Measurements from ENCODE around the gene PRR19. TPM values are rescaled to one million over a fixed set of nuclear protein-coding genes. Genes with fewer than 3 reads are reported as not detected.

PRR19 gene
- total and polyA plus RNA-seq, 4 donors: 0.27 to 0.43 (median 0.42) TPM; not detected in 1

DNA sequence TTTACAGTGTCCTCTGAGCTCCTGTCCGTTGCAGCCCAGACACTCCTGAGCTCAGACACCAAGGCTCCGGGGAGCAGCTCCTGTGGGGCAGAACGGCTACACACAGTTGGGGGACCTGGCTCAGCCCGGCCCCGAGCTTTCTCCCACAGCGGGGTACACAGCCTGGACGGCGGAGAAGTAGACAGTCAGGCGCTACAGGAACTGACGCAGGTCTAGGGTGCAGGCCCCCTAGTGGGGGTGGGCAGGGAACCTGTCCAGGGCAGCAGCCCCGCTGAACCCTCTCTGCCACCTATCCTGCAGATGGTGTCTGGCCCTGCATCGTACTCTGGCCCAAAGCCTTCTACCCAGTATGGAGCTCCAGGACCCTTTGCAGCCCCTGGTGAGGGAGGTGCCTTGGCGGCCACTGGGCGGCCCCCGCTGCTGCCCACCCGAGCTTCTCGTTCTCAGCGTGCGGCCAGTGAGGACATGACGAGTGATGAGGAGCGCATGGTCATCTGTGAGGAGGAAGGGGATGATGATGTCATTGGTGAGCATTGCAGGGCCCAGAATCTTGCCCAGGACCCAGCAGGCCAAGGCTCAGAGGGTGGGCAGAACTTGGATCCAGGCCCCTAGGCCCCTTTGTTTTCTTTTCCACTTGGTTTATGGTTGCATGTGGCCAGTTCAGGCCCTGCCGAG is 12.9 kb upstream of the PRR19 start:
- Histone ChIP-seq H3K36me3 (ENCODE audit: control insufficient read depth in 4 of 4, insufficient read depth in 3 of 4, low read depth in 1 of 4, low read length in 3 of 4) (peaks cover 22 to 71% (median 40%) of the 10 kb centered on the region in 4 donors), H3K4me3 (ENCODE audit: low read depth in 1 of 3, low read length in 3 of 3) (no peak overlapping the region), H3K27ac (ENCODE audit: low read depth in 1 of 2, low read length in 2 of 2) (no peak overlapping the region), H3K4me1 (ENCODE audit: control insufficient read depth in 4 of 4, insufficient read depth in 4 of 4, low read length in 3 of 4) (peaks cover 7 to 20% (median 17%) of the 10 kb centered on the region in 4 donors), H3K9ac (ENCODE audit: low read depth in 1 of 2, low read length in 2 of 2) (no peak overlapping the region), H3K27me3 (ENCODE audit: control insufficient read depth in 4 of 4, insufficient read depth in 4 of 4, low read length in 3 of 4) (no peaks in the 10 kb centered on the region), H3K9me3 (ENCODE audit: control insufficient read depth in 4 of 4, low read length in 3 of 4) (no peaks in the 10 kb centered on the region)
- 94% methylated on average over 22 of the region's 22 CpGs for WGBS
- no peak for TF ChIP-seq SP1 (IDR thresholded peaks at IDR 0.05)
- no peak for TF ChIP-seq JUND (IDR thresholded peaks at IDR 0.05)
- no peak for TF ChIP-seq GABPA (IDR thresholded peaks at IDR 0.05 in 1 of 2, conservative IDR thresholded peaks at IDR 0.05 in 1 of 2)
- no peak for TF ChIP-seq ATF3 (IDR thresholded peaks at IDR 0.05)
- TF ChIP-seq RXRA (IDR thresholded peaks at IDR 0.05): no peak
- no peak for TF ChIP-seq TAF1 (conservative IDR thresholded peaks at IDR 0.05)
- no peak for TF ChIP-seq RAD21 (IDR thresholded peaks at IDR 0.05)
- TF ChIP-seq NR2F2 (IDR thresholded peaks at IDR 0.05): no peak
- no peak for TF ChIP-seq MAX (IDR thresholded peaks at IDR 0.05)
- TF ChIP-seq, protein P1, sequence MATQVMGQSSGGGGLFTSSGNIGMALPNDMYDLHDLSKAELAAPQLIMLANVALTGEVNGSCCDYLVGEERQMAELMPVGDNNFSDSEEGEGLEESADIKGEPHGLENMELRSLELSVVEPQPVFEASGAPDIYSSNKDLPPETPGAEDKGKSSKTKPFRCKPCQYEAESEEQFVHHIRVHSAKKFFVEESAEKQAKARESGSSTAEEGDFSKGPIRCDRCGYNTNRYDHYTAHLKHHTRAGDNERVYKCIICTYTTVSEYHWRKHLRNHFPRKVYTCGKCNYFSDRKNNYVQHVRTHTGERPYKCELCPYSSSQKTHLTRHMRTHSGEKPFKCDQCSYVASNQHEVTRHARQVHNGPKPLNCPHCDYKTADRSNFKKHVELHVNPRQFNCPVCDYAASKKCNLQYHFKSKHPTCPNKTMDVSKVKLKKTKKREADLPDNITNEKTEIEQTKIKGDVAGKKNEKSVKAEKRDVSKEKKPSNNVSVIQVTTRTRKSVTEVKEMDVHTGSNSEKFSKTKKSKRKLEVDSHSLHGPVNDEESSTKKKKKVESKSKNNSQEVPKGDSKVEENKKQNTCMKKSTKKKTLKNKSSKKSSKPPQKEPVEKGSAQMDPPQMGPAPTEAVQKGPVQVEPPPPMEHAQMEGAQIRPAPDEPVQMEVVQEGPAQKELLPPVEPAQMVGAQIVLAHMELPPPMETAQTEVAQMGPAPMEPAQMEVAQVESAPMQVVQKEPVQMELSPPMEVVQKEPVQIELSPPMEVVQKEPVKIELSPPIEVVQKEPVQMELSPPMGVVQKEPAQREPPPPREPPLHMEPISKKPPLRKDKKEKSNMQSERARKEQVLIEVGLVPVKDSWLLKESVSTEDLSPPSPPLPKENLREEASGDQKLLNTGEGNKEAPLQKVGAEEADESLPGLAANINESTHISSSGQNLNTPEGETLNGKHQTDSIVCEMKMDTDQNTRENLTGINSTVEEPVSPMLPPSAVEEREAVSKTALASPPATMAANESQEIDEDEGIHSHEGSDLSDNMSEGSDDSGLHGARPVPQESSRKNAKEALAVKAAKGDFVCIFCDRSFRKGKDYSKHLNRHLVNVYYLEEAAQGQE (IDR thresholded peaks at IDR 0.05): no peak
- no peak for TF ChIP-seq YY1 (IDR thresholded peaks at IDR 0.05)
- no peak for DNase-seq (ENCODE audit: low spot score)

GRCh38 chr19:42289556-42290041 is 12.3 kb upstream of the PRR19 start:
- no peak overlapping the region for H3K9ac ChIP-seq (ENCODE audit: low read depth in 1 of 2, low read length in 2 of 2)
- peaks cover 6 to 18% (median 16%) of the 10 kb centered on the region in 4 donors for H3K4me1 ChIP-seq (ENCODE audit: control insufficient read depth in 4 of 4, insufficient read depth in 4 of 4, low read length in 3 of 4)
- WGBS: 89% methylated on average over 8 of the region's 8 CpGs
- no peaks in the 10 kb centered on the region for H3K27me3 ChIP-seq (ENCODE audit: control insufficient read depth in 4 of 4, insufficient read depth in 4 of 4, low read length in 3 of 4)
- peaks cover 27 to 77% (median 42%) of the 10 kb centered on the region in 4 donors for H3K36me3 ChIP-seq (ENCODE audit: control insufficient read depth in 4 of 4, insufficient read depth in 3 of 4, low read depth in 1 of 4, low read length in 3 of 4)
- no peaks in the 10 kb centered on the region for H3K9me3 ChIP-seq (ENCODE audit: control insufficient read depth in 4 of 4, low read length in 3 of 4)
- H3K27ac ChIP-seq (ENCODE audit: low read depth in 1 of 2, low read length in 2 of 2): no peak overlapping the region
- no peak for DNase-seq (ENCODE audit: low spot score)
- H3K4me3 ChIP-seq (ENCODE audit: low read depth in 1 of 3, low read length in 3 of 3): no peak overlapping the region
- TF ChIP-seq ATF3 (IDR thresholded peaks at IDR 0.05): no peak
- TF ChIP-seq FOXA1 (IDR thresholded peaks at IDR 0.05): no peak
- TF ChIP-seq MAX (IDR thresholded peaks at IDR 0.05): no peak
- no peak for TF ChIP-seq YY1 (IDR thresholded peaks at IDR 0.05)

- 91% methylated on average over 13 of the region's 13 CpGs for WGBS
- H3K36me3 ChIP-seq (ENCODE audit: control insufficient read depth in 4 of 4, insufficient read depth in 3 of 4, low read depth in 1 of 4, low read length in 3 of 4): peaks cover 28 to 80% (median 44%) of the 10 kb centered on the region in 4 donors
- no peak overlapping the region for H3K27ac ChIP-seq (ENCODE audit: low read depth in 1 of 2, low read length in 2 of 2)
- no peaks in the 10 kb centered on the region for H3K9me3 ChIP-seq (ENCODE audit: control insufficient read depth in 4 of 4, low read length in 3 of 4)
- no peak for DNase-seq (ENCODE audit: low spot score)
- peaks cover 4 to 13% (median 12%) of the 10 kb centered on the region in 4 donors for H3K4me1 ChIP-seq (ENCODE audit: control insufficient read depth in 4 of 4, insufficient read depth in 4 of 4, low read length in 3 of 4)
- no peak overlapping the region for H3K4me3 ChIP-seq (ENCODE audit: low read depth in 1 of 3, low read length in 3 of 3)
- H3K27me3 ChIP-seq (ENCODE audit: control insufficient read depth in 4 of 4, insufficient read depth in 4 of 4, low read length in 3 of 4): no peaks in the 10 kb centered on the region
- no peak overlapping the region for H3K9ac ChIP-seq (ENCODE audit: low read depth in 1 of 2, low read length in 2 of 2)
- TF ChIP-seq ATF3 (IDR thresholded peaks at IDR 0.05) (no peak), TAF1 (conservative IDR thresholded peaks at IDR 0.05) (no peak), HNF4A (conservative IDR thresholded peaks at IDR 0.05) (no peak), ZBTB33 (IDR thresholded peaks at IDR 0.05) (no peak), FOXA2 (IDR thresholded peaks at IDR 0.05) (no peak), FOXA1 (IDR thresholded peaks at IDR 0.05) (no peak), HNF4G (IDR thresholded peaks at IDR 0.05) (no peak), JUND (IDR thresholded peaks at IDR 0.05) (no peak)
- TF ChIP-seq, protein P1 (IDR thresholded peaks at IDR 0.05): no peak
These were observed 11.8 kb upstream of the PRR19 start for GRCh38 chr19:42290136-42290522.
